Fibroblast of upper back skin (primary cell): ENCODE results near the gene HNRNPAB.
A peak's percentile ranks its signal among the peaks of the same experiment; 100 is the strongest.
"Not testable (repeated sequence)": the region's sequence is repeated elsewhere in the genome, so short reads cannot be mapped to it uniquely, and the experiment has no call there.

ENCODE experiments used
- DNase-seq: peaks from one replicate; pipeline ENCODE4 v3.0.0-alpha.2; 2013

The HNRNPAB gene

DNA sequence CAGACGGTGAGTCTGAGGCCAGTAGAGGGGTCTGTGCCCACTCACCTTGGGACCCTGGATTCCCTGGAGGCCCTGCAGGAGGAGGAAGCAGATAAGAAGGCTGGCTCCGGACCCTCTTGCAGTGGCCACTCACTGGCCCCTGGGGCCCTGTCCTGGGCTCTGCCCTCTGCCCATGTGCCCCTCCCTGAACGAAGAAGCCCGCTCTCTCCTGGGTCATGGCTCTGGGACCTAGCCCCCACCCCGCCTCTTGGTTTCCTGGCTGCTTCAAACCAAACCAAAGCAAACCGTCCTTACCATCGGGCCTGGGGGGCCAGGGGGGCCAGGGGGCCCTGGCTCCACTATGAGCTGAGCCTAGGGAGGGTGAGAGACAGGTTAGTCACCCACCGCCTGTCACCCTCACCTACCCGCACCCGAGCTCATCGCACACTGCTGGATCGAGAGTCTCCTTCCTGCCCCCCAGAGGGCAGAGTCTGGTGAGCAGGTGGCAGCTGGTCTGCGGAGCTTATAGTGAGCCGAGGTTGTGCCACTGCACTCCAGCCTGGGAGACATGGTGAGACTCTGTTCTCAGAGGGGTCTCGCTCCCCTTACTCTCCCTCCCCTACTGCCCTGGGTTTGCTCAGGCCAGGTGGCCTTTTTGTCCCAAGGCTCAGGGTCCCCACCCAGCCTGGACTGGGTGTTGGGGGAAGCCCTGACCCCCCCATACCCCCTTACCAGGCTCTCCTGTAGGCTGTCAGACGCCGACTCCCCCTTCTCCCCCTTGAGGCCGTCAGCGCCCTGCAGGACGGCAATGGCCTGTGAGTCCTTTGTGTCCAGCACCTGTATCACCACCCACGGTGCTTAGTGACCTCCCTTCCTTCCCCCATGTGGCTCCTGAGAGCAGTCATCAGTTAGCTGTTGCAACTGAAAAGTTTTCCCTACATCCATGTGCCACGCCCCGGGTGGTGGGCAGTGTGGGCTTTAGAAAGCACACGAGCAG, 43.4 kb downstream of the HNRNPAB start:
- no peak for DNase-seq

DNA sequence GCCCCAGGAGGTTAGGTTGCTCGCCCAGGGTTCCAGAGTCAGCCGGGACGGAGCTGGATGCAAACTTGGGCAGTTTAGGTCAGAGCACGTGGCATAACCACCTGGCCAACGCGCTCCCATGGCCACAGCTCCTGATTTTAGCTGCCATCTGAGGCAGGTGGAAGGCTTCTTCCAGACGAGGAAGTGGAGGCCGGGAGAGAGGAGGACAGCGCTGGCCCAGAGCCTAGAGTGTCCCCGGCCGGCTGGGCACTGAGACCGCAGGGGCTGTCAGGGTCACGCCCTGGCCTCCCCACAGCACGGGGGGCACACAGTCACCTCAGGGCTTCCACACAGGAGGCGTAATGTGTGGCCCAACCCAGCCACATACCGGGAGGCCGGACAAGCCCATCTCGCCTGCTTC, 44.4 kb downstream of the HNRNPAB start:
- no peak for DNase-seq

DNA sequence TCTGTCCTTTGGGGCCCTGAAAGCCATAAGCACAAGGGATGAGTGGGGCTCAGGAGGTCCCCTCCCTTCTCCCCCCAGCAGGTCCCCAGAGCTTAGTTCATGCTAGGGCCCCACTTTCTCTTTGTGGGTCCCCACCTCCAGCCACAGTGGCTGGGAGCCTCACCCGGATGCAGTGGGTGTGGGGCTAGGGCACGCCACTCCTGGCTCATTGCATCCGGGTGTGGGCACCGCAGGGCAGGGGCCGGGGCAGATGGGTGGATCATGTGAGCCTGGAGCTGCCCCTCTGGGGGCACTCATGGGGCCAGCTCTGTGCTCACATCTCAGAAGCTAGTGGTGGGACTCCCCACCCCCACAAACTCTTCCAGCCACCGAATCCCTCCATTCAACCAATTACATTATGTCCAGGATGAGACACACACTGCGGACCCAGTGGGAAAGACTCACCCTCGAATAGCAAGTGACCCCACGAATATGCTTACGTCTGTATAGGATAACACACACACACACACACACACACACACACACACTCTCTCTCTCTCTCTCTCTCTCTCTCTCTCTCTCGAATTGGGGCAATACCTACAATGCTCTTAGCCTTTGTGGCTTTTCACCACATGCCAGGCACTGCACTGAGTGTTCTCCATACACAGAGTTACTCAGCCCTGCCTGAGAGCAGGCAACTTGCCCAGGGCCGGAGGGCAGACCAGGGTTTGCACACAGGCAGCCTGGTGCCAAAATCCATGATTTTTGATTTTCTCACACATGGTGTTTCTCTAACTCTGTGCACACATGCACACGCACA, 45.1 kb downstream of the HNRNPAB start:
- peak; percentile 23 for DNase-seq

DNA sequence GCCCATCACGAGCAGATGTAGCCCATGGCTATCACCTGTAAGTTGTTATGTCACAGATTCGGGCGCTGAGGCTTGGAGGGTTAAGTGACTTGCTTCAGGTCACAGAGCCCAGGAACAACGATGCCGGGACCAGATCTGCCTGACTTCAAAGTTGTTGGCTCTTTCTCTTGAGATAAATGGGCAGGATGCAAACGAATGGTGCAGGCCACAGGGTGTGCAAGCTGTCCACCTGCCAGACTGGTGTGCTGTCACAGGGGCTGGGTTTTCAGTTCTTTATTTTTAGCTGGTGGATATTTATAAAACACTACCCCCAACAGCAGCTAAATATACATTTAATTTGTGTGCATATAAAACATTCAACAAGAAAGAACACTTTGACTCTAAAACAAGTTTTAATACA, 45.9 kb downstream of the HNRNPAB start:
- no peak for DNase-seq

DNA sequence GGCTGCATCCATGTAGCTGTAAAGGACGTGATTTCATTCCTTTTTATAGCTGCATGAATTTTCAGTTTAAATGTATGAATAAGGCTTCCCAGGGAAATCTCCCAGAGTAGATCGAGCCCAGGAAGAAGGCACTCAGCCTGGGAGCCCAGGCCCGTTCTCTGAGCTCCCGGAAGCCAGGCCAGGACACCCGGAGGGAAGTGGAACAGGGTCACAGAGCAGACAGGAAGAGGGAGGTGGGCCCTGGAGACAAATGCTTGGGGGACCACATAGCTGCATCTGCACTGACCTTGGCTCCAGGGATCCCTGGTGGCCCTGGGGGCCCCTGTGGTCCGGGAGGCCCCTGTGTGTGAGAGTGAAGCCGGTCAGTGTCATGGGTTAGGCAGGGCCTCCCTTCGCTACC, 47.9 kb downstream of the HNRNPAB start:
- no peak for DNase-seq

DNA sequence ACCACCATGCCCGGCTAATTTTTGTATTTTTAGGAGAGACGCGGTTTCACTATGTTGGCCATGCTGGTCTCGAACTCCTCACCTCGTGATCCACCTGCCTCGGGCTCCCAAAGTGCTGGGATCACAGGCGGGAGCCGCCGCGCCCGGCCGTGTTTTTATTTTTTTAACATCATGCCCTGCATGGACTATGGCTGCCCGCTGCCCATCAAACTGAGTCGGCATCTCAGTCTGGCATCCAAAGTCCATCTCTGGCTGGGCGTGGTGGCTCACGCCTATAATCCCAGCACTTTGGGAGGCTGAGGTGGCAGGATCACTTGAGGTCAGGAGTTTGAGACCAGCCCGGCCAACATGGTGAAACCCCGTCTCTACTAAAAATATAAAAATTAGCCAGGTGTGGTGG, 49.3 kb downstream of the HNRNPAB start:
- DNase-seq = not testable (repeated sequence)

DNA sequence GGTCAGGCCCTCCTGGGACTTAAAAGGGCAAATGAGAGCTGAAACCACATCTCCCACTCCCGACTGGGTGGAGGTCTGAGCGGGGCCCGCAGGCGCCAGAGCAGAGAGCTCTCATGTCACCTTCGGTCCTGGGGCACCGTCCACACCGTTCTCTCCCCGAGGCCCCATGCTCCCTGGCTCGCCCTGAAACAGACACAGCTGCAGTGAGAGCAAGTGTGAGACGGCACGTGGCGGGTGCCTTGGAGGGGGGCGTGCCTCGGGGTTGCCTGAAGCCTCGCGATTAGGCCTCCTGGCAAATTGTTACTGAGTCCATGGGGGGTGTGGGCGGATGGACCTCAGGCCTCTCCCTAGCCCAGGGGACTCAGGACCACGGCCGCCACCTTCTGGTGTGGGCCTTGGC, 52.4 kb downstream of the HNRNPAB start:
- DNase-seq = no peak

DNA sequence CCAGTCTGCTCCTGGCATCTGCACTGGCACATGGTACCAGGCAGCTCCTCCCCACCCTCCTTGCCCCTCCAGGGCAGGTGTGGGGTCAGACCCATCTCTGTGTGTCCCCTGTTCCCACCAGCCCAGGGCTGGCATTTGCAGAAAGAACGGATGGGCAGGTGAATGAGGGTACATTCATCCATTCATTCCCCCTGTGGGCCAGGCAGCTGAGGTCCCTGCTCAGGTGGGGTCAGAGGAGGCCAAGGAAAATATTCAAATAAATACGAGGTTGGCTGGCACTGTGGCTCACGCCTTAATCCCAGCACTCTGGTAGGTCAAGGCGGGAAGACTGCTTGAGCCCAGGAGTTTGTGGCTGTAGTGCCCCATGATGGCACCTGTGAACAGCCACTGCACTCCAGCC, 53.3 kb downstream of the HNRNPAB start:
- no peak for DNase-seq

DNA sequence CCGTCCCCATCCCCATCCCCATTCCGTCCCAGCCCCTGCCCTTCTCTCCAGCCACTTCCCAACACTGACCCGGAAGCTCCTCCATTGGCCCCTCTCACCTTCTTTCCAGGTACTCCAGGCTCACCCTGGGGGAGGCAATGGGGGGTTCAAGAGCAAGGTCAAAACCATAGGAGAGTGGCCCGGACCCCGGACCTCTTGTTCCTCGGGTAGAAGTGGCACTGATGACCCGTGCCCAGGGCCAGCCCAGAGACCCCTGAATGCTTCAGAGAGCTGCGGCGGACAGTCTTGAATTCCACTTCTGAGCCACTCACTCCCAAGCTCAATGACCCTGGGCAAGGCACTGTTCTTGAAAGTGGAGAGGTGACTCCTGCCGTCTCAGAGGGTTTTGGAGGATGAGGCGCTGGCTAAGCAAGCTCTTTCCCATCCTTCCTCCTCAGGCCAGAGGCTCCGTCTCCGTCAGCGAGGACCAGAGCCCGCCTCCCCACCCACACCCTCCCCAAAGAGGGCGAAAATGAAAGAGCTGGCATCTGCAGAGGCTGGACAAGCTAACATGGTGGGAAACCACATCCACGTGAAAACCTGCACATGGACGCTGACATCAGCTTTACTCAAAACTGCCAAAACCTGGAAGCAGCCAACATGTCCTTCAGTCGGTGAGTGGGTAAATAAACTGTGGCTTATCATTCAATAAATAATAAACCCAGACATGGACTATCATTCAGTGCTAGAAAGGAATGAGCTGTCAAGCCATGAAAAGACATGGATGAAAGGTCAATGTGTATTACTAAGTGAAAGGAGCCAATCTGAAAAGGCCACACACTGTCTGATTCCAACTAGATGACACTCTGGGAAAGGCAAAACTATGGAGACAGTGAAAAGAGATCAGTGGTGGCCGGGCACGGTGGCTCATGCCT, 55.5 kb downstream of the HNRNPAB start:
- no peak for DNase-seq
